ENCODE results near the gene TANC2.
"Not testable (repeated sequence)": the region's sequence is repeated elsewhere in the genome, so short reads cannot be mapped to it uniquely, and the experiment has no call there.

TANC2 gene

GRCh38 chr17:62964506-62964905, 1.5 kb upstream of the TANC2 start:
- no peak for DNase-seq (ENCODE audit: low spot score)

- no peak for DNase-seq (ENCODE audit: low spot score)
Observed at GRCh38 chr17:62965174-62965685, 805 bp upstream of the TANC2 start.

GRCh38 chr17:62966426-62967204, 580 bp downstream of the TANC2 start:
- DNase-seq (ENCODE audit: low spot score), result no peak

- no peak for DNase-seq (ENCODE audit: low spot score)
Observed at GRCh38 chr17:62967205-62967529, 1.1 kb downstream of the TANC2 start.

- peak; percentile 94 for DNase-seq (ENCODE audit: low spot score)
Observed at GRCh38 chr17:62968445-62968923, 2.4 kb downstream of the TANC2 start.

- DNase-seq (ENCODE audit: low spot score), result no peak
Observed at GRCh38 chr17:62970610-62971009, 4.6 kb downstream of the TANC2 start.

- no peak for DNase-seq (ENCODE audit: low spot score)
Observed at GRCh38 chr17:62971853-62972252, 5.8 kb downstream of the TANC2 start.

- no peak for DNase-seq (ENCODE audit: low spot score)
Observed at GRCh38 chr17:62974788-62975187, 8.8 kb downstream of the TANC2 start.

GRCh38 chr17:62975206-62975605, 9.2 kb downstream of the TANC2 start:
- no peak for DNase-seq (ENCODE audit: low spot score)

- DNase-seq (ENCODE audit: low spot score), result not testable (repeated sequence)
Observed at GRCh38 chr17:62976643-62977231, 10.7 kb downstream of the TANC2 start.

- no peak for DNase-seq (ENCODE audit: low spot score)
Observed at GRCh38 chr17:62980842-62981241, 14.8 kb downstream of the TANC2 start.

- no peak for DNase-seq (ENCODE audit: low spot score)
Observed at GRCh38 chr17:62981933-62982332, 15.9 kb downstream of the TANC2 start.

- no peak for DNase-seq (ENCODE audit: low spot score)
Observed at GRCh38 chr17:62984801-62985200, 18.8 kb downstream of the TANC2 start.

- no peak for DNase-seq (ENCODE audit: low spot score)
Observed at GRCh38 chr17:62986549-62986948, 20.5 kb downstream of the TANC2 start.

- no peak for DNase-seq (ENCODE audit: low spot score)
Observed at GRCh38 chr17:62987136-62987535, 21.1 kb downstream of the TANC2 start.

- DNase-seq (ENCODE audit: low spot score), result no peak
Observed at GRCh38 chr17:62989501-62989900, 23.5 kb downstream of the TANC2 start.

GRCh38 chr17:62994931-62995330, 28.9 kb downstream of the TANC2 start:
- no peak for DNase-seq (ENCODE audit: low spot score)

- peak; percentile 37 for DNase-seq (ENCODE audit: low spot score)
Observed at GRCh38 chr17:62995377-62995885, 29.4 kb downstream of the TANC2 start.

- no peak for DNase-seq (ENCODE audit: low spot score)
Observed at GRCh38 chr17:62996221-62996620, 30.2 kb downstream of the TANC2 start.

- no peak for DNase-seq (ENCODE audit: low spot score)
Observed at GRCh38 chr17:62998166-62998565, 32.1 kb downstream of the TANC2 start.

GRCh38 chr17:62998665-62999393, 32.8 kb downstream of the TANC2 start:
- no peak for DNase-seq (ENCODE audit: low spot score)

GRCh38 chr17:62999736-63000135, 33.7 kb downstream of the TANC2 start:
- DNase-seq (ENCODE audit: low spot score), result no peak
